ENCODE data around the gene ADRA2C. TPM values are rescaled to one million over a fixed set of nuclear protein-coding genes. Genes with fewer than 3 reads are reported as not detected.

ADRA2C gene
- total RNA-seq, 1 experiment from 2014 or later = 8.6 TPM

GRCh38 chr4:3785292-3785565, 19.0 kb downstream of the ADRA2C start:
- Mint-ChIP-seq H3K27ac (no peak overlapping the region), H3K4me1 (peaks cover 4 to 7% of the 10 kb centered on the region in 2 experiments), H3K4me3 (no peak overlapping the region), H3K36me3 (ENCODE audit: insufficient read depth in 1 of 3, low read depth in 3 of 3) (no peaks in the 10 kb centered on the region), H3K9me3 (peaks cover 0 to 8% of the 10 kb centered on the region in 2 experiments; a peak in 1 of 5 replicates), H3K27me3 (ENCODE audit: low read depth) (peaks cover 11% of the 10 kb centered on the region)
- no peak overlapping the region for H3T11ph ChIP-seq (ENCODE audit: low read length)
- no peaks in the 10 kb centered on the region for H3K27me3 ChIP-seq (ENCODE audit: insufficient read depth, low read length)
- H2BK15ac ChIP-seq (ENCODE audit: low read depth, low read length) = no peak overlapping the region
- H3K9me3 ChIP-seq (ENCODE audit: control insufficient read depth, low read depth, low read length) = no peaks in the 10 kb centered on the region
- no peaks in the 10 kb centered on the region for H3K79me1 ChIP-seq (ENCODE audit: insufficient read depth, low read depth, low read length, poor library complexity, severe bottlenecking)
- no peak for TF ChIP-seq CTCF (conservative IDR thresholded peaks at IDR 0.05)
- no peak overlapping the region for H2AK5ac ChIP-seq (ENCODE audit: insufficient read length, low read length)
- no peak overlapping the region for H2BK12ac ChIP-seq (ENCODE audit: insufficient read length, low read depth, low read length)
- no peak overlapping the region for H3K9ac ChIP-seq (ENCODE audit: extremely low read depth, insufficient read length, low read length)
- H3K4me2 ChIP-seq (ENCODE audit: insufficient read depth, insufficient read length, low read length) = no peak overlapping the region
- H4K8ac ChIP-seq (replicated peaks; ENCODE audit: insufficient read length, low read depth, low read length) = no peak overlapping the region
- no peaks in the 10 kb centered on the region for H4K20me1 ChIP-seq (ENCODE audit: control insufficient read depth, insufficient read depth, insufficient read length)
- H3K23ac ChIP-seq (ENCODE audit: insufficient read length, low read depth, low read length) = no peak overlapping the region
- no peak overlapping the region for H3K4ac ChIP-seq (ENCODE audit: low read depth, low read length)
- WGBS (ENCODE audit: extremely low coverage, insufficient read length, low lambda C conversion rate) = no CpG with 5 or more reads among the region's 8 CpGs
- H3K23me2 ChIP-seq (ENCODE audit: insufficient read length, low read depth, low read length, poor library complexity, severe bottlenecking) = no peaks in the 10 kb centered on the region
- DNase-seq = no peak
- no peak overlapping the region for H3K27ac ChIP-seq (ENCODE audit: insufficient read length, low read depth, low read length)
- no peaks in the 10 kb centered on the region; the same call in 1 of the 2 replicates for H3K4me1 ChIP-seq (ENCODE audit: insufficient read depth, low read length)
- no peaks in the 10 kb centered on the region for H3K79me2 ChIP-seq (ENCODE audit: insufficient read depth, low read length)
- no peak overlapping the region for H3K56ac ChIP-seq (ENCODE audit: insufficient read length, low read depth, low read length)
- H4K5ac ChIP-seq (ENCODE audit: insufficient read length, low read depth, low read length) = no peak overlapping the region
- no peak overlapping the region for H4K91ac ChIP-seq (ENCODE audit: insufficient read length, low read depth, low read length)
- no peak overlapping the region for H3K18ac ChIP-seq (ENCODE audit: insufficient read length, low read depth, low read length)
- H2BK120ac ChIP-seq (ENCODE audit: low read depth, low read length, poor library complexity, severe bottlenecking) = no peak overlapping the region
- no peak overlapping the region for H2BK20ac ChIP-seq (ENCODE audit: low read depth, low read length, poor library complexity, severe bottlenecking)
- no peak overlapping the region for H2AFZ ChIP-seq (ENCODE audit: low read length)
- no peak overlapping the region for H3K14ac ChIP-seq (ENCODE audit: insufficient read depth, low read length)
- no peak overlapping the region for H2BK5ac ChIP-seq (ENCODE audit: insufficient read length, low read length)

All from H9 (cell line).